DND-41 (cell line): ENCODE data around the gene GRAMD4.

Source experiments
- CTCF ChIP-seq: IDR thresholded peaks from 2 replicates; pipeline ENCODE4 v1.5.1; 2012; ENCODE audit warnings: borderline replicate concordance, low read length, moderate library complexity, mild to moderate bottlenecking; ENCODE audit not compliant: poor library complexity, severe bottlenecking; ENCODE audit errors: extremely low read depth
- EZH2 ChIP-seq: IDR thresholded peaks from 3 replicates; pipeline ENCODE4 v1.6.1; 2012; ENCODE audit warnings: borderline replicate concordance, low read depth, mild to moderate bottlenecking, moderate library complexity, low read length, inconsistent platforms; ENCODE audit not compliant: severe bottlenecking

DNA sequence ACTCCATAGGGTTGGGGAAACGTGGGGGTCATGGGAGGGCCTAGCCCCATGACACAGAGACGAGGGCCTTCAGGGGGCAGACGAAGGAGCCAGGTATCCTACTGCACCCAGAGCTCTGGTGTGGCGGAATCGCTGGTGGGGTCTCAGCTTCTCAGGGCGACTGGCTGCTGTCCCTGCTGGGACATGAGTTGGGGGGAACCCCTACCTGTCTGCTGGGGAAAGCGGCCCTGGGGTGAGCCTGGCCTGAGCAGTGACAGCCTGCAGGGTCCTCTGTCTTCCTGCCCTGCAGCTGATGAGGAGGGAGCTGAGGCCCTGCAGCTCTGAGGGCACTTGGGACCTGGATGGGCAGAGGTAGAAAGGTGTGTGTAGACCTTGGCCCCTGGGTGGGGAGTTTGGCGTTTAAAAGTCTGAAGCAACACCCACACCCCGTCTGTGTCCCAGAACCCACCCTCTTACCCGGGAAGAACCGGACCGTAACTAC is 33.6 kb upstream of the GRAMD4 start:
- TF ChIP-seq CTCF, result no peak
- no peak for TF ChIP-seq EZH2
